K562 (cell line): Measurements from ENCODE around the gene ABHD3. TPM values are rescaled to one million over a fixed set of nuclear protein-coding genes. Genes with fewer than 3 reads are reported as not detected.

Experiments used
- KLF10 ChIP-seq: fragments of 250-450 bp; sonication (Bioruptor Pico); IDR thresholded peaks from 2 replicates; pipeline ENCODE4 v1.6.1; 2021; ENCODE audit warnings: matching md5 sums
- KLF13 ChIP-seq: fragments of 450-650 bp; IDR thresholded peaks from 2 replicates; pipeline ENCODE4 v1.6.1; 2016; ENCODE audit warnings: missing genetic modification characterization, low read depth, mild to moderate bottlenecking, missing compliant biosample characterization, moderate library complexity, borderline replicate concordance
- MAX ChIP-seq: sonication (generic); formaldehyde crosslinking; IDR thresholded peaks from 2 replicates; pipeline ENCODE4 v1.9.0; 2022; ENCODE audit warnings: mild to moderate bottlenecking, missing genetic modification reagents
- MECOM ChIP-seq: fragments of 250-450 bp; sonication (Bioruptor Pico); IDR thresholded peaks from 2 replicates; pipeline ENCODE4 v1.8.0; 2022; ENCODE audit warnings: inconsistent platforms
- PCBP2 ChIP-seq: fragments of 200-400 bp; formaldehyde crosslinking; IDR thresholded peaks from 2 replicates; pipeline ENCODE4 v1.6.1; 2018; ENCODE audit warnings: low read length, low read depth, mild to moderate bottlenecking, moderate library complexity; ENCODE audit not compliant: poor library complexity, severe bottlenecking
- POLR2AphosphoS2 ChIP-seq: IDR thresholded peaks from 2 replicates; pipeline ENCODE4 v1.6.1; 2012; ENCODE audit warnings: low read length, improper control_type of control experiment
- POLR2G ChIP-seq: fragments of 200-400 bp; formaldehyde crosslinking; IDR thresholded peaks from 2 replicates; pipeline ENCODE4 v1.6.1; 2017; ENCODE audit warnings: low read depth, mild to moderate bottlenecking, antibody characterized with exemption, low read length, moderate library complexity
- RERE ChIP-seq: sonication (generic); formaldehyde crosslinking; IDR thresholded peaks from 2 replicates; pipeline ENCODE4 v1.8.0; 2023; ENCODE audit warnings: missing genetic modification reagents, mild to moderate bottlenecking, borderline replicate concordance
- SNAPC5 ChIP-seq: fragments of 250-450 bp; sonication (Bioruptor Pico); IDR thresholded peaks from 2 replicates; pipeline ENCODE4 v1.8.0; 2021; ENCODE audit warnings: moderate library complexity, mild to moderate bottlenecking, inconsistent platforms
- ZBTB1 ChIP-seq: sonication (generic); formaldehyde crosslinking; IDR thresholded peaks from 2 replicates; pipeline ENCODE4 v1.8.1; 2023; ENCODE audit warnings: missing genetic modification reagents, low read depth, mild to moderate bottlenecking, borderline replicate concordance
- ZBTB2 ChIP-seq: fragments of 450-650 bp; IDR thresholded peaks from 2 replicates; pipeline ENCODE4 v1.6.1; 2016; ENCODE audit warnings: antibody characterized with exemption
- ZFX ChIP-seq: sonication (generic); formaldehyde crosslinking; IDR thresholded peaks from 2 replicates; pipeline ENCODE4 v1.8.0; 2022; ENCODE audit warnings: mild to moderate bottlenecking, missing genetic modification reagents, moderate library complexity
- ZKSCAN3 ChIP-seq: fragments of 250-450 bp; sonication (Bioruptor Pico); IDR thresholded peaks from 2 replicates; pipeline ENCODE4 v1.4.0; 2020
- ZNF311 ChIP-seq: fragments of 250-450 bp; sonication (Bioruptor Pico); IDR thresholded peaks from 2 replicates; pipeline ENCODE4 v1.4.0; 2020; ENCODE audit warnings: mild to moderate bottlenecking, moderate library complexity
- ZNF384 ChIP-seq: IDR thresholded peaks from 2 replicates; pipeline ENCODE4 v1.6.1; 2012; ENCODE audit warnings: low read depth, low read length, improper control_type of control experiment
- ZNF41 ChIP-seq: fragments of 250-450 bp; sonication (Bioruptor Pico); conservative IDR thresholded peaks from 2 replicates; pipeline ENCODE4 v1.4.0; 2020; ENCODE audit warnings: mild to moderate bottlenecking
- polyA plus RNA-seq, 8 experiments: library from polyadenylated mRNA; depleted of rRNA in 4 of 8; stranded (reverse) in 5 of 8; unstranded in 3 of 8; fragments of >200 nt; fragmentation: Nextera tagmentation in 2 of 8; fragmentation: Illumina TruSeq in 1 of 8; extraction: Ambion mirVana in 2 of 8; extraction: Trizol in 1 of 8; gene quantifications; 2 replicates each; pipeline versions ENCODE4 v1.2.1 to v1.2.3, GENCODE V29; 2011 to 2014; ENCODE audit warnings: inconsistent platforms in 1 of 8, missing spikeins in 1 of 8
- total RNA-seq, 7 experiments: library from RNA; depleted of rRNA in 6 of 7; stranded (reverse); fragments of >200 nt in 6 of 7; fragmentation: Illumina TruSeq in 2 of 7; extraction: Trizol in 2 of 7; gene quantifications; 2 replicates each; pipeline versions ENCODE4 v1.2.1 to v1.2.3, GENCODE V29; 2011 to 2021; ENCODE audit warnings: low replicate concordance in 1 of 7
- TF ChIP-seq, protein P1 (sequence below): fragments of 250-450 bp; sonication (Bioruptor Pico); IDR thresholded peaks from 2 replicates; pipeline ENCODE4 v1.5.0; 2020; ENCODE audit warnings: mild to moderate bottlenecking, borderline replicate concordance
- TF ChIP-seq, protein P2 (sequence below): fragments of 250-450 bp; sonication (Bioruptor Pico); IDR thresholded peaks from 2 replicates; pipeline ENCODE4 v1.4.0; 2020; ENCODE audit warnings: mild to moderate bottlenecking

Gene ABHD3
- total and polyA plus RNA-seq, 9 of the 15 experiments (the other 6 are each of a cell fraction or from before 2014, with no cell fraction given): 6.3 to 38.8 (median 19.4) TPM

DNA sequence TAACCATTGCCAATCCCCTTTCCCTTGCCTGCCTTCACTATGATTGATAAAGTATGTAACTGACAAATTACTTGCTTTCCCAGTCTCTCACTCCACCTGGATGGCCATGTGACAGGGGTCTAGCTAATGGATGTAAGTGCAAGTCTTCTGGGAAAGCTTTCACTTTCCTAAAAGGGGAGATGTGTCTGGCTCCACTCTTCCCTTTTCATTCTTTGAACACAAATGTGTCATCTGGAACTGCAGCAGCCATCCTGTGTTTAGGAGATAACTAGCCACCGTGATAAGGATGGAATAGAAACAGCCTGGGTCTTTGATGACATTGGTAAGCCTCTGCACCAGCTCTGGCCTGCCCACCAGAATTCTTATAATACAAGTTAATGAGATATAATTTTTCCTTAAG, 54.3 kb downstream of the ABHD3 start (continued):
- TF ChIP-seq, protein P1, sequence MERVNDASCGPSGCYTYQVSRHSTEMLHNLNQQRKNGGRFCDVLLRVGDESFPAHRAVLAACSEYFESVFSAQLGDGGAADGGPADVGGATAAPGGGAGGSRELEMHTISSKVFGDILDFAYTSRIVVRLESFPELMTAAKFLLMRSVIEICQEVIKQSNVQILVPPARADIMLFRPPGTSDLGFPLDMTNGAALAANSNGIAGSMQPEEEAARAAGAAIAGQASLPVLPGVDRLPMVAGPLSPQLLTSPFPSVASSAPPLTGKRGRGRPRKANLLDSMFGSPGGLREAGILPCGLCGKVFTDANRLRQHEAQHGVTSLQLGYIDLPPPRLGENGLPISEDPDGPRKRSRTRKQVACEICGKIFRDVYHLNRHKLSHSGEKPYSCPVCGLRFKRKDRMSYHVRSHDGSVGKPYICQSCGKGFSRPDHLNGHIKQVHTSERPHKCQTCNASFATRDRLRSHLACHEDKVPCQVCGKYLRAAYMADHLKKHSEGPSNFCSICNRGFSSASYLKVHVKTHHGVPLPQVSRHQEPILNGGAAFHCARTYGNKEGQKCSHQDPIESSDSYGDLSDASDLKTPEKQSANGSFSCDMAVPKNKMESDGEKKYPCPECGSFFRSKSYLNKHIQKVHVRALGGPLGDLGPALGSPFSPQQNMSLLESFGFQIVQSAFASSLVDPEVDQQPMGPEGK: no peak
- TF ChIP-seq SNAPC5 (CRISPR knock-in tag) (no peak), ZKSCAN3 (CRISPR knock-in tag) (no peak), ZBTB2 (no peak), MECOM (CRISPR knock-in tag) (no peak), ZNF384 (no peak), ZNF41 (CRISPR knock-in tag) (no peak), POLR2AphosphoS2 (no peak), ZFX (no peak), PCBP2 (no peak), ZNF311 (CRISPR knock-in tag) (no peak), RERE (no peak), ZBTB1 (CRISPR knock-in tag) (no peak), POLR2G (no peak), KLF13 (tag) (no peak), MAX (CRISPR knock-in tag) (no peak), KLF10 (CRISPR knock-in tag) (no peak)
- TF ChIP-seq, protein P2, sequence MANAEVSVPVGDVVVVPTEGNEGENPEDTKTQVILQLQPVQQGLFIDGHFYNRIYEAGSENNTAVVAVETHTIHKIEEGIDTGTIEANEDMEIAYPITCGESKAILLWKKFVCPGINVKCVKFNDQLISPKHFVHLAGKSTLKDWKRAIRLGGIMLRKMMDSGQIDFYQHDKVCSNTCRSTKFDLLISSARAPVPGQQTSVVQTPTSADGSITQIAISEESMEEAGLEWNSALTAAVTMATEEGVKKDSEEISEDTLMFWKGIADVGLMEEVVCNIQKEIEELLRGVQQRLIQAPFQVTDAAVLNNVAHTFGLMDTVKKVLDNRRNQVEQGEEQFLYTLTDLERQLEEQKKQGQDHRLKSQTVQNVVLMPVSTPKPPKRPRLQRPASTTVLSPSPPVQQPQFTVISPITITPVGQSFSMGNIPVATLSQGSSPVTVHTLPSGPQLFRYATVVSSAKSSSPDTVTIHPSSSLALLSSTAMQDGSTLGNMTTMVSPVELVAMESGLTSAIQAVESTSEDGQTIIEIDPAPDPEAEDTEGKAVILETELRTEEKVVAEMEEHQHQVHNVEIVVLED (CRISPR knock-in tag): no peak
